Measurements from ENCODE around the gene CFAP299. TPM values are rescaled to one million over a fixed set of nuclear protein-coding genes. Genes with fewer than 3 reads are reported as not detected.

Gene CFAP299
- total and polyA plus RNA-seq, 9 of the 15 experiments (the other 6 are each of a cell fraction or from before 2014, with no cell fraction given), result 0.09 to 3.0 (median 0.76) TPM

- in situ Hi-C loops (cut with MboI) (no loop called here), intact Hi-C loops (cut with micrococcal nuclease) (no loop called here)
- no peak overlapping the region for H3K9ac ChIP-seq (ENCODE audit: insufficient read depth in 1 of 2, low read depth in 2 of 2, low read length in 2 of 2)
- no peaks in the 10 kb centered on the region for H3K9me1 ChIP-seq (ENCODE audit: control insufficient read depth, insufficient read depth, low read length)
- no peak overlapping the region for H3K4me3 ChIP-seq
- no peak for TF ChIP-seq POLR3G (IDR thresholded peaks at IDR 0.05; ENCODE audit: extremely low read depth, insufficient read length, insufficient replicate concordance)
- TF ChIP-seq ZNF124 (CRISPR knock-in tag; IDR thresholded peaks at IDR 0.05), result no peak
- TF ChIP-seq POLR3A (IDR thresholded peaks at IDR 0.05; ENCODE audit: borderline replicate concordance, extremely low read depth, insufficient read depth, insufficient read length), result no peak
- no peak for TF ChIP-seq FUS (optimal IDR thresholded peaks at IDR 0.05; ENCODE audit: low read depth, low read length)
- no peak for TF ChIP-seq GMEB1 (CRISPR knock-in tag; IDR thresholded peaks at IDR 0.05)
- H3K4me1 ChIP-seq (replicated peaks in 1 of 2; ENCODE audit: control insufficient read depth in 2 of 2, insufficient read depth in 2 of 2, low read length in 2 of 2), result no peaks in the 10 kb centered on the region
- no peak overlapping the region for H3K27ac ChIP-seq (ENCODE audit: extremely low read depth, low read depth, low read length)
- H2AFZ ChIP-seq (ENCODE audit: low read depth, low read length), result no peak overlapping the region
- H3K27me3 ChIP-seq (ENCODE audit: control insufficient read depth in 2 of 2, insufficient read depth in 2 of 2, low read length in 2 of 2), result no peaks in the 10 kb centered on the region
- no peaks in the 10 kb centered on the region for H3K79me2 ChIP-seq (ENCODE audit: control insufficient read depth, insufficient read depth, low read length)
- no peaks in the 10 kb centered on the region for H3K36me3 ChIP-seq (ENCODE audit: control insufficient read depth, insufficient read depth, low read length)
- H3K4me2 ChIP-seq (ENCODE audit: insufficient read depth, low read length), result no peak overlapping the region
- no peaks in the 10 kb centered on the region for H4K20me1 ChIP-seq (replicated peaks; ENCODE audit: control insufficient read depth, insufficient read depth, low read length)
- WGBS (ENCODE audit: insufficient coverage, low coverage, missing lambda C conversion rate), result 3% methylated on average over 3 of the region's 3 CpGs
- H3K9me3 ChIP-seq (replicated peaks; ENCODE audit: control insufficient read depth, insufficient read depth, low read depth, low read length), result no peaks in the 10 kb centered on the region
- ChIA-PET CTCF (ENCODE audit: low intra/inter-chr PET ratio) (no interaction called here), POLR2A (no interaction called here)
- no peak for ATAC-seq
- no TSS peak for BruUV-seq (replicated peaks)
- no peak for FAIRE-seq
- DNase-seq (ENCODE audit: extremely low read depth in 1 of 4, low spot score in 3 of 4), result no peak
Observed at GRCh38 chr4:80913381-80913780, 577.9 kb downstream of the CFAP299 start.

All from K562 (cell line).